Psoas muscle (tissue), 8 donors: ENCODE data around the gene BLOC1S3. TPM values are rescaled to one million over a fixed set of nuclear protein-coding genes. Genes with fewer than 3 reads are reported as not detected.

Source experiments
- ATAC-seq, 4 donors: fragments of 200-7000 bp; cut with Tn5 transposase; one replicate each; pipeline ENCODE4 v1.9.1; 2020; ENCODE audit warnings: moderate library complexity in 3 of 4, mild to moderate bottlenecking in 2 of 4
- DNase-seq, 2 donors: peaks; one replicate each; pipeline ENCODE4 v3.0.0-alpha.2; 2020
- H3K27ac ChIP-seq: fragments of 200-600 bp; one replicate; pipeline ENCODE4 v1.8.0; 2022
- H3K27me3 ChIP-seq, 3 donors: fragments of 200-600 bp in 1 of 3; one replicate each; pipeline versions ENCODE4 v1.6.1 to v1.8.0; 2013 to 2022; ENCODE audit warnings: low read length in 2 of 3, mild to moderate bottlenecking in 2 of 3, moderate library complexity in 1 of 3; ENCODE audit not compliant: insufficient read depth in 3 of 3
- H3K36me3 ChIP-seq, 2 donors: fragments of 200-600 bp in 1 of 2; one replicate each; pipeline versions ENCODE4 v1.6.1 to v1.8.0; 2013 to 2022; ENCODE audit warnings: low read depth in 1 of 2, mild to moderate bottlenecking in 1 of 2, moderate library complexity in 1 of 2; ENCODE audit not compliant: insufficient read depth in 1 of 2
- H3K4me1 ChIP-seq: fragments of 200-600 bp; one replicate; pipeline ENCODE4 v1.8.0; 2022
- H3K4me3 ChIP-seq: fragments of 200-600 bp; one replicate; pipeline ENCODE4 v1.8.0; 2022; ENCODE audit warnings: mild to moderate bottlenecking
- H3K9me3 ChIP-seq: fragments of 200-600 bp; one replicate; pipeline ENCODE4 v1.8.0; 2022
- CTCF ChIP-seq: fragments of 200-600 bp; IDR thresholded peaks from one replicate; pipeline ENCODE4 v1.8.0; 2022; ENCODE audit warnings: antibody characterized with exemption
- WGBS, 3 donors: extraction: QIAGEN DNeasy Blood & Tissue Kit; methylation state at CpG; one replicate each; pipeline versions ENCODE4 v1.1.6 to v1.1.7; 2013; 5-methylcytosine and 5-hydroxymethylcytosine counted together
- intact Hi-C, 2 donors: fragments of 100-400 bp; cut with DNase I; formaldehyde crosslinking; loops; one replicate each; pipeline versions ENCODE4 v1.11.0 to v1.14.2; 2022
- polyA plus RNA-seq, 3 donors: library from polyadenylated mRNA; stranded (reverse); fragments of 200-250 nt; gene quantifications; one replicate each; pipeline ENCODE4 v1.2.3, GENCODE V29; 2013
- total RNA-seq, 4 donors: library from RNA; stranded (reverse); fragmentation: NEBNext Ultra II Directional in 2 of 4; extraction: Animal tissue kit (Norgen Biotek cat#: 25700) in 2 of 4; gene quantifications; one replicate each; pipeline versions ENCODE4 v1.2.1 to v1.2.4, GENCODE V29; 2021 to 2023
- donor health status: healthy with polysubstance abuse.
- donor health status: DM: no; HTN: no; CAD: no; lungs with moderate emphysema.
- donor health status: Bipolar disorder and iron deficiency.
- donor health status: healthy.
- donor health status: DM: yes; HTN: yes; CAD: no.
- donor health status: DM: no; HTN: no; CAD: no.
- donor health status: DM: no; HTN: no; CAD: no.
- donor health status: DM: yes; HTN: yes; CAD: no.

BLOC1S3 gene
- total and polyA plus RNA-seq, 7 donors = 3.3 to 7.8 (median 5.5) TPM

- Histone ChIP-seq H3K27me3 (no peaks in the 10 kb centered on the region), H3K36me3 (peaks cover 9 to 60% of the 10 kb centered on the region in 2 donors), H3K27ac (no peak overlapping the region), H3K9me3 (no peaks in the 10 kb centered on the region), H3K4me1 (peaks cover 4% of the 10 kb centered on the region), H3K4me3 (no peak overlapping the region)
- DNase-seq = no peak
- WGBS, 3 donors = 94 to 96% (median 95%) methylated on average over 27 to 28 of the region's 28 CpGs
- ATAC-seq = no peak
- intact Hi-C loops = no loop called here
- TF ChIP-seq CTCF = no peak
Observed at GRCh38 chr19:45141203-45141900, 37.2 kb upstream of the BLOC1S3 start.

GRCh38 chr19:45142016-45142725, 36.4 kb upstream of the BLOC1S3 start:
- intact Hi-C loops = no loop called here
- DNase-seq (no peak), ATAC-seq (no peak)
- no peaks in the 10 kb centered on the region for H3K27me3 ChIP-seq
- no peak overlapping the region for H3K27ac ChIP-seq
- H3K36me3 ChIP-seq = peaks cover 9 to 63% of the 10 kb centered on the region in 2 donors
- H3K9me3 ChIP-seq = no peaks in the 10 kb centered on the region
- H3K4me3 ChIP-seq = no peak overlapping the region
- no peak for TF ChIP-seq CTCF
- no peaks in the 10 kb centered on the region for H3K4me1 ChIP-seq
- WGBS, 3 donors = 92 to 94% (median 94%) methylated on average over 28 to 33 of the region's 33 CpGs

GRCh38 chr19:45142726-45143110, 35.9 kb upstream of the BLOC1S3 start:
- WGBS, 3 donors = 72 to 82% (median 78%) methylated on average over 9 of the region's 9 CpGs

GRCh38 chr19:45144431-45145269, 33.9 kb upstream of the BLOC1S3 start:
- intact Hi-C loops = no loop called here
- Histone ChIP-seq H3K27ac (no peak overlapping the region), H3K36me3 (peaks cover 9 to 63% of the 10 kb centered on the region in 2 donors), H3K4me3 (no peak overlapping the region), H3K9me3 (no peaks in the 10 kb centered on the region), H3K27me3 (no peaks in the 10 kb centered on the region), H3K4me1 (no peaks in the 10 kb centered on the region)
- TF ChIP-seq CTCF = no peak
- DNase-seq (no peak), ATAC-seq (no peak)
- 96% methylated on average over 52 to 53 of the region's 53 CpGs for WGBS, 3 donors

More at GRCh38 chr19:45142726-45143110, 35.9 kb upstream of the BLOC1S3 start:
- no peaks in the 10 kb centered on the region for H3K4me1 ChIP-seq
- H3K36me3 ChIP-seq = peaks cover 9 to 63% of the 10 kb centered on the region in 2 donors
- H3K4me3 ChIP-seq = no peak overlapping the region
- H3K27ac ChIP-seq = no peak overlapping the region
- no peak for DNase-seq
- no peaks in the 10 kb centered on the region for H3K27me3 ChIP-seq
- ATAC-seq = no peak
- intact Hi-C loops = no loop called here
- no peak for TF ChIP-seq CTCF
- no peaks in the 10 kb centered on the region for H3K9me3 ChIP-seq
